H1 (cell line): ENCODE data around the gene VPS18. TPM values are rescaled to one million over a fixed set of nuclear protein-coding genes. Genes with fewer than 3 reads are reported as not detected.

Experiments
- CTCF ChIA-PET: fragments of 300-600 bp; sonication (Branson Sonifier 250); formaldehyde crosslinking; loops from one replicate; lab custom pipeline; 2021; ENCODE audit not compliant: partially characterized antibody; lab: Charles Lee
- POLR2A ChIA-PET: fragments of 300-600 bp; sonication (Branson Sonifier 250); formaldehyde crosslinking; loops from one replicate; lab custom pipeline; 2021; ENCODE audit warnings: inconsistent platforms; ENCODE audit not compliant: partially characterized antibody; lab: Charles Lee
- DNase-seq, 2 experiments: peaks; one replicate each; pipeline versions ENCODE4 v3.0.0 to v3.0.0-alpha.2; 2010 to 2022; ENCODE audit warnings: low spot score in 2 of 2, low read depth in 1 of 2, mixed read lengths in 1 of 2
- FAIRE-seq: peaks from 2 replicates; lab custom pipeline; 2011; peaks lifted over from hg19 to GRCh38; lab: Jason Lieb, UNC
- H2AFZ ChIP-seq: 2 replicates; pipeline ENCODE4 v1.8.1; 2012; ENCODE audit warnings: low read length, inconsistent platforms
- H2AK5ac ChIP-seq: 2 replicates; pipeline ENCODE4 v1.6.1; 2013; ENCODE audit warnings: low read depth, low read length
- H2BK120ac ChIP-seq: replicated peaks from 2 replicates; pipeline ENCODE3; 2013; ENCODE audit warnings: low read depth, low read length, inconsistent platforms
- H2BK12ac ChIP-seq: 2 replicates; pipeline ENCODE4 v1.6.1; 2013; ENCODE audit warnings: low read depth, low read length
- H2BK15ac ChIP-seq: 2 replicates; pipeline ENCODE4 v1.6.1; 2013; ENCODE audit warnings: low read length
- H2BK20ac ChIP-seq: 2 replicates; pipeline ENCODE4 v1.6.1; 2013; ENCODE audit warnings: low read length
- H2BK5ac ChIP-seq: 2 replicates; pipeline ENCODE4 v1.6.1; 2013; ENCODE audit warnings: low read depth, low read length
- H3K14ac ChIP-seq: 2 replicates; pipeline ENCODE4 v1.6.1; 2013; ENCODE audit warnings: inconsistent platforms; ENCODE audit not compliant: insufficient read length
- H3K18ac ChIP-seq: 2 replicates; pipeline ENCODE4 v1.6.1; 2013; ENCODE audit warnings: low read length; ENCODE audit errors: extremely low read depth
- H3K23ac ChIP-seq: 2 replicates; pipeline ENCODE4 v1.6.1; 2013; ENCODE audit warnings: inconsistent platforms; ENCODE audit not compliant: insufficient read length
- H3K23me2 ChIP-seq: 2 replicates; pipeline ENCODE4 v1.6.1; 2013; ENCODE audit warnings: low read depth, low read length
- H3K27ac ChIP-seq: 2 replicates; pipeline ENCODE4 v1.6.1; 2011; ENCODE audit warnings: low read depth, low read length, inconsistent platforms
- H3K27me3 ChIP-seq, 4 experiments: replicated peaks in 1 of 4; 1 replicate in 1 of 4; 2 replicates in 3 of 4; pipeline versions ENCODE4 v1.6.1 to v1.8.1; 2011 to 2013; ENCODE audit warnings: low read length in 3 of 4, mild to moderate bottlenecking in 3 of 4, inconsistent platforms in 2 of 4, mixed read lengths in 2 of 4, moderate library complexity in 1 of 4; ENCODE audit not compliant: control insufficient read depth in 3 of 4, insufficient read depth in 3 of 4; ENCODE audit errors: extremely low read depth in 1 of 4
- H3K36me3 ChIP-seq, 4 experiments: 2 replicates each; pipeline versions ENCODE4 v1.6.1 to v1.8.1; 2011 to 2013; ENCODE audit warnings: mild to moderate bottlenecking in 4 of 4, low read length in 3 of 4, moderate library complexity in 2 of 4, control low read depth in 1 of 4, inconsistent platforms in 1 of 4; ENCODE audit not compliant: insufficient read depth in 4 of 4, control insufficient read depth in 2 of 4
- H3K4ac ChIP-seq: replicated peaks from 2 replicates; pipeline ENCODE3; 2013; ENCODE audit warnings: low read length, low read depth, mixed read lengths, inconsistent platforms; ENCODE audit not compliant: insufficient read length
- H3K4me1 ChIP-seq, 4 experiments: replicated peaks in 1 of 4; 1 replicate in 1 of 4; 2 replicates in 3 of 4; pipeline versions ENCODE4 v1.6.1 to v1.8.1; 2011 to 2013; ENCODE audit warnings: low read length in 3 of 4, inconsistent platforms in 2 of 4, mixed read lengths in 1 of 4; ENCODE audit not compliant: insufficient read depth in 4 of 4, control insufficient read depth in 3 of 4
- H3K4me2 ChIP-seq, 2 experiments: 2 replicates each; pipeline versions ENCODE4 v1.6.1 to v1.8.1; 2011 to 2013; ENCODE audit warnings: low read depth in 2 of 2, low read length in 2 of 2, control low read depth in 1 of 2, inconsistent platforms in 1 of 2, mild to moderate bottlenecking in 1 of 2; ENCODE audit not compliant: insufficient read depth in 1 of 2
- H3K4me3 ChIP-seq, 4 experiments: fragments of 200-600, 300-600 bp in 1 of 4; sonication (generic), shearing (Covaris generic), sonication (Bioruptor Twin) in 1 of 4; 2 replicates each; pipeline versions ENCODE4 v1.5.1 to v1.8.1; 2011 to 2016; ENCODE audit warnings: low read length in 4 of 4, low read depth in 3 of 4, control low read depth in 2 of 4, inconsistent platforms in 2 of 4, mild to moderate bottlenecking in 2 of 4, mixed read lengths in 1 of 4, moderate library complexity in 1 of 4; ENCODE audit not compliant: insufficient read depth in 2 of 4; ENCODE audit errors: extremely low read depth in 1 of 4
- H3K56ac ChIP-seq: replicated peaks from 2 replicates; pipeline ENCODE3; 2013; ENCODE audit warnings: low read depth, mild to moderate bottlenecking, mixed read lengths, low read length, inconsistent platforms; ENCODE audit not compliant: insufficient read length
- H3K79me1 ChIP-seq: 2 replicates; pipeline ENCODE4 v1.6.1; 2013; ENCODE audit warnings: low read depth, low read length, control low read depth
- H3K79me2 ChIP-seq, 2 experiments: 2 replicates each; pipeline versions ENCODE4 v1.6.1 to v1.8.1; 2012 to 2013; ENCODE audit warnings: low read length in 2 of 2, mild to moderate bottlenecking in 2 of 2, inconsistent platforms in 1 of 2; ENCODE audit not compliant: insufficient read depth in 2 of 2, control insufficient read depth in 1 of 2
- H3K9ac ChIP-seq, 4 experiments: replicated peaks in 1 of 4; 1 replicate in 1 of 4; 2 replicates in 3 of 4; pipeline versions ENCODE4 v1.6.1 to v1.8.1; 2011 to 2013; ENCODE audit warnings: low read depth in 3 of 4, low read length in 3 of 4, control low read depth in 2 of 4, mild to moderate bottlenecking in 2 of 4, moderate library complexity in 2 of 4, inconsistent platforms in 1 of 4; ENCODE audit errors: extremely low read depth in 1 of 4
- H3K9me3 ChIP-seq, 2 experiments: 2 replicates each; pipeline versions ENCODE4 v1.6.1 to v1.8.1; 2012 to 2013; ENCODE audit warnings: mild to moderate bottlenecking in 2 of 2, moderate library complexity in 2 of 2, control low read depth in 1 of 2, inconsistent platforms in 1 of 2, low read depth in 1 of 2, low read length in 1 of 2, mixed read lengths in 1 of 2; ENCODE audit not compliant: insufficient read depth in 2 of 2
- H4K20me1 ChIP-seq, 2 experiments: replicated peaks in 1 of 2; 2 replicates each; pipeline versions ENCODE3 to v1.8.1; 2011 to 2013; ENCODE audit warnings: inconsistent platforms in 2 of 2, low read length in 2 of 2, mild to moderate bottlenecking in 1 of 2; ENCODE audit not compliant: insufficient read depth in 2 of 2, control insufficient read depth in 1 of 2
- H4K5ac ChIP-seq: 2 replicates; pipeline ENCODE4 v1.6.1; 2013; ENCODE audit warnings: low read length, low read depth, mixed read lengths, inconsistent platforms; ENCODE audit not compliant: insufficient read length
- H4K8ac ChIP-seq: 2 replicates; pipeline ENCODE4 v1.8.0; 2013; ENCODE audit warnings: mild to moderate bottlenecking, moderate library complexity, low read length, inconsistent platforms; ENCODE audit not compliant: insufficient read depth; ENCODE audit errors: extremely low read depth
- H4K91ac ChIP-seq: replicated peaks from 2 replicates; pipeline ENCODE3; 2013; ENCODE audit warnings: low read length, mixed read lengths, inconsistent platforms; ENCODE audit not compliant: insufficient read length
- WGBS, 2 experiments: shearing (Covaris generic) in 1 of 2; methylation state at CpG; one replicate each; pipeline versions ENCODE4 v1.1.6 to v1.1.7; 2013 to 2015; ENCODE audit warnings: low lambda C conversion rate in 2 of 2, mixed read lengths in 2 of 2, inconsistent platforms in 1 of 2, low coverage in 1 of 2, missing lambda C conversion rate in 1 of 2; ENCODE audit not compliant: insufficient replicate concordance in 2 of 2, insufficient coverage in 1 of 2, insufficient read length in 1 of 2; ENCODE audit errors: extremely low coverage in 1 of 2, missing lambda C conversion rate in 1 of 2; 5-methylcytosine and 5-hydroxymethylcytosine counted together
- polyA plus RNA-seq, 7 experiments: library from polyadenylated mRNA; depleted of rRNA in 3 of 7; stranded (reverse) in 5 of 7; unstranded in 2 of 7; fragments of >200 nt in 5 of 7; fragments of 200-250 nt in 2 of 7; gene quantifications; 1 replicate in 5 of 7; 2 replicates in 1 of 7; 4 replicates in 1 of 7; pipeline versions ENCODE4 v1.2.1 to v1.2.3, GENCODE V29; 2011 to 2013; ENCODE audit warnings: missing spikeins in 2 of 7, mixed read lengths in 2 of 7
- total RNA-seq: library from RNA; stranded (reverse); fragmentation: NEBNext Ultra II Directional; extraction: Animal tissue kit (Norgen Biotek cat#: 25700); gene quantifications from 2 replicates; pipeline ENCODE4 v1.2.1, GENCODE V29; 2021

The VPS18 gene
- total and polyA plus RNA-seq, 2 of the 8 experiments (the other 6 are each of a cell fraction or from before 2014, with no cell fraction given) = 28.9 to 32.7 TPM

- no peak overlapping the region; a peak in 1 of 7 replicates for H3K9ac ChIP-seq
Measured at GRCh38 chr15:40929660-40930429, 35.6 kb downstream of the VPS18 start.

More at GRCh38 chr15:40929660-40930429, 35.6 kb downstream of the VPS18 start:
- Histone ChIP-seq H3K4me3 (peak overlapping the region; percentile 31 to 71 (median 46)), H3K36me3 (no peaks in the 10 kb centered on the region), H3K79me2 (no peaks in the 10 kb centered on the region), H4K8ac (peak overlapping the region; percentile 20), H3K18ac (no peak overlapping the region), H3K4me1 (peaks cover 3 to 36% (median 21%) of the 10 kb centered on the region in 4 experiments), H3K4ac (no peak overlapping the region), H3K14ac (no peak overlapping the region), H2AK5ac (no peak overlapping the region), H3K79me1 (no peaks in the 10 kb centered on the region), H4K20me1 (peaks cover 2 to 22% of the 10 kb centered on the region in 2 experiments), H3K9me3 (no peaks in the 10 kb centered on the region), H3K23me2 (peaks cover 29% of the 10 kb centered on the region; the same call in 1 of the 2 replicates), H2BK120ac (no peak overlapping the region), H2BK20ac (no peak overlapping the region), H3K27me3 (peaks cover 61 to 90% (median 84%) of the 10 kb centered on the region in 4 experiments), H3K27ac (no peak overlapping the region), H3K23ac (no peak overlapping the region), H2AFZ (no peak overlapping the region; the same call in 1 of the 2 replicates), H3K4me2 (peak overlapping the region; percentile 87 to 97), H2BK15ac (no peak overlapping the region), H2BK12ac (0 out of 2 replicates have a peak overlapping the region, but pooled peaks have one; percentile 17), H3K56ac (no peak overlapping the region), H4K91ac (no peak overlapping the region), H2BK5ac (no peak overlapping the region), H4K5ac (no peak overlapping the region)
- POLR2A ChIA-PET = interaction anchor here (1.1 to 43.8 kb wide), 9 partner anchors 12 to 491 kb away, joined by 3 to 1505 read pairs (median 6); partner anchors contain the start of genes CHAC1, INO80, NUSAP1 and OIP5
- DNase-seq = peak in 1 of 2 experiments; percentile 80
- WGBS, 2 experiments = 3% methylated on average over 55 of the region's 56 CpGs; no CpG with 5 or more reads in 1 of the 2 experiments
- CTCF ChIA-PET = interaction anchor here (0.6 to 33.1 kb wide), 15 partner anchors 5 to 235 kb away, joined by 3 to 619 read pairs (median 9); partner anchors contain the start of genes CHAC1, DLL4, RAD51 and VPS18
- no peak for FAIRE-seq
